ENCODE results near the gene PRKCZ.

PRKCZ gene

GRCh38 chr1:2208309-2209239 lies 158.4 kb downstream of the PRKCZ start:
- Mint-ChIP-seq H3K4me1 (peaks cover 6 to 18% of the 10 kb centered on the region in 2 donors), H3K27ac (no peak overlapping the region), H3K27me3 (no peaks in the 10 kb centered on the region), H3K36me3 (no peaks in the 10 kb centered on the region), H3K4me3 (no peak overlapping the region), H3K9me3 (no peaks in the 10 kb centered on the region)
- DNase-seq = no peak
- no peak for ATAC-seq (replicated peaks)

DNA sequence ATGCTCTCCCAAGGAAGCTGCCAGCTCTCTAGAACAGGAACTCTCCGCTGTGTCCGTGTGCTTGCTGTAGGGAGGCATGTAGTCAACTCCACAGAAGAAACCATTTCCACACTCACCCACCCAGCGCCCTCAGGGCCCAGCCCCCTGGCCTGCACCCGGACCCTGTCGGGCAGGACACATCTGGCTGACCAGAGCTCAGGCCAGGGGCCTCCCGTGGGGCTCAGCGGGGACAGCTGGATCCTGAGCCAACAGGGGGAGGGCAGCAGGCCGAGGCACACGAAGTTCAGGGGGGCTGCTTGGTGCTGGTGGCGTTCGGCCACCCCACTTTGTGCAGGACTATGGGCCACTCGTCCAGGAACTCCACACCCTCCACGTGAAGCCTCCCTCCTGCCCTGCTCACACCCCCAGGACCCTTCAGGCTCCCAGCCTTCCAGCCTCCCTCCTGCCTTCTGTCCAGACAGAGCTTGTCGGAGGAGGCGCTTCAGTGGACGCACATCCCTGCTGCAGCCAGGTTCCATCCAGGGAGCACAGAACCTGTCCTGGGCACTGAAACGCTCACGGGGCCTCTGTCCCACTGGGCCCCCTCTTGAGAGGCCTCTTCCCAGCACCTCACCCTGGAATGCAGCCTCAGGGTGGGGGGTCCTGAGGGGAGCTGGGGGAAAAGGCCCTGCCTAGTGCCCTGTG lies 159.3 kb downstream of the PRKCZ start:
- no peaks in the 10 kb centered on the region for H3K36me3 Mint-ChIP-seq
- peaks cover 1 to 9% of the 10 kb centered on the region in 2 donors for H3K4me1 Mint-ChIP-seq
- peak overlapping the region; percentile 73 for H3K27ac Mint-ChIP-seq
- no peaks in the 10 kb centered on the region for H3K27me3 Mint-ChIP-seq
- no peak for DNase-seq
- no peaks in the 10 kb centered on the region for H3K9me3 Mint-ChIP-seq
- H3K4me3 Mint-ChIP-seq = no peak overlapping the region
- no peak for ATAC-seq (replicated peaks)

GRCh38 chr1:2210084-2210653 lies 160.0 kb downstream of the PRKCZ start:
- no peak overlapping the region for H3K27ac Mint-ChIP-seq
- DNase-seq = no peak
- no peak overlapping the region for H3K4me3 Mint-ChIP-seq
- H3K36me3 Mint-ChIP-seq = no peaks in the 10 kb centered on the region
- no peaks in the 10 kb centered on the region for H3K27me3 Mint-ChIP-seq
- H3K4me1 Mint-ChIP-seq = peaks cover 0 to 8% of the 10 kb centered on the region in 2 donors
- no peaks in the 10 kb centered on the region for H3K9me3 Mint-ChIP-seq
- no peak for ATAC-seq (replicated peaks)

DNA sequence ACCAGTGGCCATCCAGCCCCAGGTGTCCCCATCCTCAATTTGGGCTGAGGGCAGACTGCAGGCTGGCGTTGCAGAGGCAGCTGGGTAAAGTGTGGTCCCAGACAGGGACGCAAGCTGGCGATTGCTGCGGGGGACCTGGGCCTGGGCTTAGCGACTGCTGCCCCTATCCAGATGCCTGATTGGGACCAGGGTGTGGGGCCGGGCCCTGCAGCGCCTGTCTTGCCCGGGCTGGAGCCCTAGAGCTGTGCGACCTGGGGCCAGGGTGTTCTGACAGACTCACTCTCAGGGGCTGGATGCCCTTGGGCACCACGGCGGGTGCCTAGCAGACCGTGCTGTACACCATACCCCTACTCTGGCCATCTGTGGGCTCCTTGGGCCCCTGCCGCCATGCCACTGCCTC lies 160.6 kb downstream of the PRKCZ start:
- no peaks in the 10 kb centered on the region for H3K27me3 Mint-ChIP-seq
- H3K36me3 Mint-ChIP-seq = no peaks in the 10 kb centered on the region
- H3K27ac Mint-ChIP-seq = no peak overlapping the region
- no peak overlapping the region for H3K4me3 Mint-ChIP-seq
- H3K4me1 Mint-ChIP-seq = peaks cover 0 to 3% of the 10 kb centered on the region in 2 donors
- ATAC-seq (replicated peaks) = no peak
- H3K9me3 Mint-ChIP-seq = no peaks in the 10 kb centered on the region
- DNase-seq = no peak

GRCh38 chr1:2212274-2212531 lies 162.0 kb downstream of the PRKCZ start:
- Mint-ChIP-seq H3K4me3 (peak overlapping the region in 1 of 2 donors; percentile 51), H3K27me3 (no peaks in the 10 kb centered on the region), H3K27ac (no peak overlapping the region), H3K9me3 (no peaks in the 10 kb centered on the region), H3K4me1 (no peaks in the 10 kb centered on the region), H3K36me3 (no peaks in the 10 kb centered on the region)
- DNase-seq (no peak), ATAC-seq (replicated peaks) (peak in 1 of 2 donors; percentile 12)

DNA sequence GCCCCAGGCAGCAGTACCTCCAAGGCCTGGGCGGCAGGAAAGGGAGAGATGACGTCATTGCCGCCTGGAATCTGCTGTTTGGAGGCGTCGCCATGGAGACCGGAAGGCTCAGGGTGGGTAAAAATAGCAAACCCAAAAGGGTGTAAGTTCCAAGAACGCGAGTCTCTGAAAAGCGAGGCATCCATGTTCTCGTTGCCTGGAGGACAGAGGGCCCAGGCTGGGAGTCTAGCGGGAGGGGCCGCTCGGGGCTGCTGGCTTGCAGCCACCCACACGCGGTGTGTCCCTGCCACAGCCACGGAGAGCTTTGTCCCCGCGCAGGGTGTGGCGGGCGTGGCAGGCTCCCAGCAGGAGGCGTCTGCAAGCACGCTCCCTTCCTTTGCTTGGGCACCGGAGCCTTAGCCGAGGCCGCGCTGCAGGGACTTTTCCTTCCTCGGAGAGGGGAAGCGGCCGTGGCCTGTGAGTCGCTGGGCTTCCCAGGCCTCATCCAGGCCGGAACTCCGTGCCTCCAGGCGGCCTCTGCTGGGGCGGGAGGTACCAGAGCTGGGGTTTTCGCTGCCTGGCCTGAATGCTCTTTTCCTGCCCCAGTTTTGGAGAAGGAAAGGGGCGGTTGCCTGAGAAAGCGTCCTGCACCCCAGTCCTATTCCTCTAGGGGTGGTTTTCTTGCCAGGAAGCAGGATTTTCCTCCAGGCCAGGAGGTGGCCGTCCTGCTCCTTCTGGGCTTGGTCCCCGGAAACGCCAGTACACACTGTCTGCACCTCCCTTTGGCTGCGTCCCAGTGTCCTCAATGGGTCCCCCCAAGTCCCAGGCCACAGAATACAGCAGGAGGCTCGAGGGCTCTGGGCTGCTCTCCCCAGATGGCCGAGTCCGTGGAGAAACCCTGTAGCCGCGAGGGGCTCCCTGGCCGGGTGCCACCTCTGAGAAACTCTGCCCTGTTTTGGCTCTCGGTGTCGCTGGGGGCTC lies 162.6 kb downstream of the PRKCZ start:
- DNase-seq = no peak

DNA sequence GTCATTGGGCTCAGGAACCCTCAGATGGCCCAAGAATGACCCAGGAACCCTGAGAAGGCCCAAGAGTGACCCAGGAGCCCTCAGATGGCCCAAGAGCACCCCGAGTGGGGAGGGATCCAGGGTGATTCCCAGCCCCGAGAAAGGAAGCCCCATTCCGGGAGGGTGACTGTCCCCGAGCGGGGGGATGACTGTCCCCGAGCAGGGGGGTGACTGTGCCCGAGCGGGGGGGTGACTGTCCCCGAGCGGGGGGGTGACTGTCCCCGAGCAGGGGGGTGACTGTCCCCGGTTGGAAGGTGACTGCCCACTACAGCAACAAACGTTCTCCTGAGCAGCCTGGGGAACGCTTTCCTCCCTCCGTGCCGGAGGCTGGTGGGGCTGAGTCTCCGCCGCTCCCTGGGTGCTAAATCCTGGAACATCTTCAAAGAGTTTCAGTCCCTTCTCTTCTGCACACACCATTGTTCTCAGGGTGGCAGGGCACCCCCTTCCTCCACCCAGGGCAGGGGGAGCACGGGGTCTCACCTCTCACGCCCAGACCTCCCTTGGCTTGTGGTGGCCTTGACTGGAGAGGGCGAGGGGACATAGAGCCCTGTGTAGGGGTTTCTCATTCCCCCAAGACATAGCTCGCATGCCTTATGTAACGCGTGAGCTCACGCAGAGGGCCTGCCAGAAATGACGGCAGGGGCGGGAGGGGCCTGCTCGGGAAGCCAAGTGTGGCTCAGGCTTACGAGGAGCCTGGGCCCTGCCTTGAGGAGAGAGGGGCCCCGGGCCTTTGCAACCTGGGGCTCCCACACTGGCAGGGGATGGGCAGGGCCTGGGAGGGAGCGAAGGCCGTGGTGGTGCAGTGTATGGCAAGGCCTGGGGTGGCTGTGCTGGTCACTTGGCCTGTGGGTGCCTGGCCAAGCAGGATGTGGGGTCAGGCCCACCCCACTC lies 163.6 kb downstream of the PRKCZ start:
- Mint-ChIP-seq H3K27me3 (no peaks in the 10 kb centered on the region), H3K36me3 (no peaks in the 10 kb centered on the region), H3K9me3 (peaks cover 3% of the 10 kb centered on the region in 2 donors), H3K4me1 (no peaks in the 10 kb centered on the region), H3K4me3 (peak overlapping the region in 1 of 2 donors; percentile 6), H3K27ac (no peak overlapping the region)
- DNase-seq = no peak
- ATAC-seq (replicated peaks) = no peak

More for the DNA sequence above, 162.6 kb downstream of the PRKCZ start:
- Mint-ChIP-seq H3K4me1 (no peaks in the 10 kb centered on the region), H3K4me3 (peak overlapping the region; percentile 36 to 66), H3K9me3 (no peaks in the 10 kb centered on the region), H3K27me3 (no peaks in the 10 kb centered on the region), H3K36me3 (no peaks in the 10 kb centered on the region), H3K27ac (no peak overlapping the region)
- ATAC-seq (replicated peaks) = peak; percentile 58 to 66

GRCh38 chr1:2214541-2215241 lies 164.5 kb downstream of the PRKCZ start:
- DNase-seq (no peak), ATAC-seq (replicated peaks) (no peak)
- peaks cover 4 to 5% of the 10 kb centered on the region in 2 donors for H3K9me3 Mint-ChIP-seq
- H3K27ac Mint-ChIP-seq = no peak overlapping the region
- H3K4me3 Mint-ChIP-seq = no peak overlapping the region
- H3K36me3 Mint-ChIP-seq = no peaks in the 10 kb centered on the region
- no peaks in the 10 kb centered on the region for H3K4me1 Mint-ChIP-seq
- no peaks in the 10 kb centered on the region for H3K27me3 Mint-ChIP-seq

DNA sequence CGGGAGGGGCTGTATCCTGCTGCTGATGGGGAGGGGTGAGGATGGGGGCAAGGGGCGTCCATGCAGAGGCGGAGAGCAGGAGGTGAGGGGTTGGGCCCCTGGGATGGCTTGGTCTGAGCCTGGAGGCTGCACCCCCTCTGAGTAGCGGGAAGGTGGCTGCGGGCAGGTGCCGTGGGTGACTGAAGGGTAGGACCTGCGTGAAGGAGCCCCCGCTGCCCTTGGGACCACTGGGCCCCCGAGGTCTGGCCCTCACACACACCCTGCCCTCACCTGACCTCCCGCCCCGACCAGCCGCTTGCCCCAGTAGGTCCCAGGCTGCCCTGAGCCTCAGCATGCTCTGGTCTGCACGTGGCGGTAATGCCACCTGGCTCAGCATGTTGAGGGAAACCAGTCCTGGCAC lies 165.1 kb downstream of the PRKCZ start:
- no peak for DNase-seq
- H3K9me3 Mint-ChIP-seq = peaks cover 4 to 5% of the 10 kb centered on the region in 2 donors
- H3K27me3 Mint-ChIP-seq = no peaks in the 10 kb centered on the region
- no peaks in the 10 kb centered on the region for H3K4me1 Mint-ChIP-seq
- H3K27ac Mint-ChIP-seq = no peak overlapping the region
- H3K36me3 Mint-ChIP-seq = no peaks in the 10 kb centered on the region
- no peak for ATAC-seq (replicated peaks)
- H3K4me3 Mint-ChIP-seq = no peak overlapping the region

- no peak for ATAC-seq (replicated peaks)
- Mint-ChIP-seq H3K27ac (no peak overlapping the region), H3K4me1 (no peaks in the 10 kb centered on the region), H3K27me3 (no peaks in the 10 kb centered on the region), H3K9me3 (peaks cover 4 to 5% of the 10 kb centered on the region in 2 donors), H3K36me3 (no peaks in the 10 kb centered on the region), H3K4me3 (no peak overlapping the region)
- DNase-seq = no peak
Observed at GRCh38 chr1:2215909-2216766, 165.9 kb downstream of the PRKCZ start.

GRCh38 chr1:2216767-2217058 lies 166.5 kb downstream of the PRKCZ start:
- ATAC-seq (replicated peaks) (no peak), DNase-seq (no peak)
- H3K4me3 Mint-ChIP-seq = no peak overlapping the region
- no peaks in the 10 kb centered on the region for H3K36me3 Mint-ChIP-seq
- H3K27ac Mint-ChIP-seq = no peak overlapping the region
- no peaks in the 10 kb centered on the region for H3K4me1 Mint-ChIP-seq
- peaks cover 4 to 5% of the 10 kb centered on the region in 2 donors for H3K9me3 Mint-ChIP-seq
- H3K27me3 Mint-ChIP-seq = no peaks in the 10 kb centered on the region

DNA sequence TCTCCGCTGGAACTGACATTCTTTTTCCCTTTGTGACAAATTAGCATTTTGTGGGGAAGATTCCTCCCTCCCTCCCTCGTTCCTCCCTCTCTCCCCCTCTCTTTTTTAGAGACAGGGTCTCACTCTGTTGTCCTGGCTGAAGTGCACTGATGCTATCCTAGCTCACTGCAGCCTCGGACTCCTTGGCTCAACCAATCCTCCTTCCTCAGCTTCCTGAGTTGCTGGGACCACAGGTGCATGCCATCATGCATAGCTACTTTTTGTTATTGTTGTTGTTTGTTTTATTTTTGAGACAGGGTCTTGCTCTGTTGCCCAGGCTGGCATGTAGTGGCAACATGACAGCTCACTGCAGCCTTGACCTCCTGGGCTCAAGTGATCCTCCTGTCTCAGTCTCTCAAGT lies 171.1 kb downstream of the PRKCZ start:
- Mint-ChIP-seq H3K4me3 (no peak overlapping the region), H3K4me1 (peaks cover 6 to 8% of the 10 kb centered on the region in 2 donors), H3K9me3 (peaks cover 4 to 5% of the 10 kb centered on the region in 2 donors), H3K36me3 (no peaks in the 10 kb centered on the region), H3K27me3 (no peaks in the 10 kb centered on the region), H3K27ac (no peak overlapping the region)
- no peak for ATAC-seq (replicated peaks)
- no peak for DNase-seq
